ENCODE results near the gene ZC3HAV1L. TPM values are rescaled to one million over a fixed set of nuclear protein-coding genes. Genes with fewer than 3 reads are reported as not detected.

The ZC3HAV1L gene
- total RNA-seq, 1 experiment from 2014 or later = 11.8 TPM

GRCh38 chr7:139032473-139032872, 3.4 kb downstream of the ZC3HAV1L start:
- TF ChIP-seq POLR2AphosphoS5 (IDR thresholded peaks at IDR 0.05; ENCODE audit: low read depth, low read length) = no peak
- no peak for TF ChIP-seq REST (IDR thresholded peaks at IDR 0.05; ENCODE audit: low read depth)
- TF ChIP-seq CTCF (IDR thresholded peaks at IDR 0.05 in 2 of 3, conservative IDR thresholded peaks at IDR 0.05 in 1 of 3; ENCODE audit: borderline replicate concordance in 1 of 3, insufficient read depth in 1 of 3, low read depth in 2 of 3, low read length in 2 of 3) = no peak
- no peak for TF ChIP-seq RAD21 (IDR thresholded peaks at IDR 0.05; ENCODE audit: low read depth)
- TF ChIP-seq ZFX (IDR thresholded peaks at IDR 0.05) = no peak
- no peak for TF ChIP-seq EGR1 (IDR thresholded peaks at IDR 0.05; ENCODE audit: low read depth)
- TF ChIP-seq SP1 (IDR thresholded peaks at IDR 0.05; ENCODE audit: low read depth) = no peak
- no peak for TF ChIP-seq ZBTB33 (IDR thresholded peaks at IDR 0.05; ENCODE audit: extremely low read depth, insufficient replicate concordance, low read length)
- no peak for TF ChIP-seq MAX (IDR thresholded peaks at IDR 0.05)
- TF ChIP-seq ELF1 (IDR thresholded peaks at IDR 0.05; ENCODE audit: borderline replicate concordance, low read depth) = no peak
- TF ChIP-seq FOSL1 (IDR thresholded peaks at IDR 0.05; ENCODE audit: low read depth) = no peak
- no peak for TF ChIP-seq CEBPB (IDR thresholded peaks at IDR 0.05; ENCODE audit: low read depth)
- no peak for TF ChIP-seq ZNF274 (IDR thresholded peaks at IDR 0.05; ENCODE audit: low read depth, low read length)
- no peak for TF ChIP-seq JUND (IDR thresholded peaks at IDR 0.05)
- no peak for TF ChIP-seq SIN3A (IDR thresholded peaks at IDR 0.05; ENCODE audit: low read depth)
- TF ChIP-seq POLR2A (IDR thresholded peaks at IDR 0.05; ENCODE audit: borderline replicate concordance, extremely low read depth, insufficient read depth, insufficient read length) = no peak
- no peak for TF ChIP-seq TCF7L2 (IDR thresholded peaks at IDR 0.05; ENCODE audit: borderline replicate concordance, extremely low read depth, insufficient read depth, insufficient read length)
- no peak for TF ChIP-seq ATF3 (IDR thresholded peaks at IDR 0.05)
- H3K4me2 ChIP-seq (ENCODE audit: low read length) = no peak overlapping the region
- ChIA-PET RAD21 (ENCODE audit: low non-redundant PET in 1 of 2, low total read pairs in 2 of 2, uncharacterized antibody in 2 of 2, unreplicated experiment in 2 of 2) (no interaction called here), CTCF (no interaction called here), POLR2A (no interaction called here)
- no peak overlapping the region for H3K9ac ChIP-seq (ENCODE audit: low read length)
- H3K79me2 ChIP-seq (ENCODE audit: insufficient read depth, low read length) = peaks cover 45% of the 10 kb centered on the region
- H3K27ac ChIP-seq (ENCODE audit: low read depth, low read length) = no peak overlapping the region
- DNase-seq (ENCODE audit: low read depth, low spot score) (no peak), ATAC-seq (no peak)
- H4K20me1 ChIP-seq (ENCODE audit: insufficient read depth) = no peaks in the 10 kb centered on the region
- peaks cover 20 to 48% of the 10 kb centered on the region in 2 experiments for H3K36me3 ChIP-seq (ENCODE audit: control insufficient read depth in 1 of 2, insufficient read depth in 2 of 2, low read length in 2 of 2)
- H3K9me3 ChIP-seq (ENCODE audit: control insufficient read depth in 1 of 2, insufficient read depth in 1 of 2, low read depth in 1 of 2, low read length in 2 of 2) = no peaks in the 10 kb centered on the region
- BruUV-seq (replicated peaks) = no TSS peak
- H3K9me2 ChIP-seq (ENCODE audit: insufficient read depth) = no peaks in the 10 kb centered on the region
- intact Hi-C loops (cut with micrococcal nuclease) = no loop called here
- no peak overlapping the region for H3K4me3 ChIP-seq (replicated peaks in 1 of 2; ENCODE audit: low read depth in 1 of 2, low read length in 2 of 2)
- peaks cover 13 to 23% of the 10 kb centered on the region in 2 experiments for H3K4me1 ChIP-seq (ENCODE audit: control insufficient read depth in 1 of 2, insufficient read depth in 2 of 2, low read length in 2 of 2)
- H3K27me3 ChIP-seq (ENCODE audit: insufficient read depth, low read length) = no peaks in the 10 kb centered on the region
- no peak overlapping the region for H2AFZ ChIP-seq (ENCODE audit: low read depth, low read length, poor library complexity, severe bottlenecking)
